ACC112 (cell line): Measurements from ENCODE around the gene ASNSD1.
"Not testable (repeated sequence)": the region's sequence is repeated elsewhere in the genome, so short reads cannot be mapped to it uniquely, and the experiment has no call there.

Experiments used
- H2AFZ ChIP-seq: fragments of 200-600 bp; sonication (generic); one replicate; pipeline ENCODE4 v1.6.0; 2017; ENCODE audit warnings: antibody characterized with exemption, low read length; ENCODE audit not compliant: unreplicated experiment
- H3K27ac ChIP-seq: fragments of 200-600 bp; sonication (generic); 2 replicates; pipeline ENCODE4 v1.5.1; 2014; ENCODE audit warnings: low read depth, mild to moderate bottlenecking, antibody characterized with exemption, low read length, moderate library complexity
- H3K27me3 ChIP-seq: fragments of 200-600 bp; sonication (generic); 2 replicates; pipeline ENCODE4 v1.6.1; 2014; ENCODE audit warnings: mild to moderate bottlenecking, antibody characterized with exemption, low read length, moderate library complexity, mixed read lengths; ENCODE audit not compliant: insufficient read depth
- H3K36me3 ChIP-seq: fragments of 200-600 bp; sonication (generic); 2 replicates; pipeline ENCODE4 v1.6.1; 2016; ENCODE audit warnings: mild to moderate bottlenecking, antibody characterized with exemption, low read length, moderate library complexity, mixed read lengths; ENCODE audit not compliant: insufficient read depth
- H3K4me1 ChIP-seq: fragments of 200-600 bp; sonication (generic); one replicate; pipeline ENCODE4 v1.6.1; 2016; ENCODE audit warnings: low read length, mixed read lengths; ENCODE audit not compliant: insufficient read depth, unreplicated experiment, control insufficient read depth
- H3K4me3 ChIP-seq: fragments of 200-600 bp; sonication (generic); 2 replicates; pipeline ENCODE4 v1.5.1; 2014; ENCODE audit warnings: mild to moderate bottlenecking, low read depth, low read length
- H3K79me2 ChIP-seq: fragments of 200-600 bp; sonication (generic); one replicate; pipeline ENCODE4 v1.6.0; 2016; ENCODE audit warnings: low read length; ENCODE audit not compliant: control insufficient read depth, unreplicated experiment, insufficient read depth

ASNSD1 gene

DNA sequence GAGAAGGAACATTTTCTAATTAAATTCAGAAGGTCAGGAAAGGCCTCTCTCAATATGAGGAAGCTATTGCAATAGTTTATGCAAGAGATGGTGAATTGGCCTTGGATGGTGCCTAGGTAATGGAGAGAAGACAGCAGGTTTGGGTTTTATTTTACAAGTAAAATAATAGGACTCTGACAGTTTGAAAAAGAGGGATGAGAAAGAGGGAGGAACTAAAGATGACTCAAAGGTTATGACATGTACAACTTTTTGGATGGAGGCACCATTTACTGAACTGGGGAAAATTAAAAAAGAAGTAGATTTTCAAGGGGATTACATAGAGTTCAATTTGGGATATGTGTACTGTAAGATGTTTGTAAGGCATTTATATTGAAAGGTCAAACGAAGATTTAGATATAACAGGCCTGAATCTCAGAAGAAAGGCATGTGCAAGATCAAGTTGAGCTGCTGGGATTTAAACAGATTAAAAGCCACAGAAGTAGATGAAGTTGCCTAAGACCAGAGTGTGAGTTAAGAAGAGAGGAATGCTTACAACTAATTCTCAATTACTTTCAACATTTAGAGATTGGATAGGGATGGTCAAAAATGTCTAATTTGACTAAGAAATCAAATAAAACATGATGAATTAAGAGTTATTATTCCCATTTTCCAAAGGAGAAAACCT, 12.3 kb upstream of the ASNSD1 start:
- peaks cover 5% of the 10 kb centered on the region for H3K4me1 ChIP-seq
- H3K36me3 ChIP-seq: no peaks in the 10 kb centered on the region
- H3K79me2 ChIP-seq: no peaks in the 10 kb centered on the region
- H2AFZ ChIP-seq: peak overlapping the region; percentile 30
- H3K27ac ChIP-seq: no peak overlapping the region
- no peaks in the 10 kb centered on the region for H3K27me3 ChIP-seq
- no peak overlapping the region for H3K4me3 ChIP-seq

DNA sequence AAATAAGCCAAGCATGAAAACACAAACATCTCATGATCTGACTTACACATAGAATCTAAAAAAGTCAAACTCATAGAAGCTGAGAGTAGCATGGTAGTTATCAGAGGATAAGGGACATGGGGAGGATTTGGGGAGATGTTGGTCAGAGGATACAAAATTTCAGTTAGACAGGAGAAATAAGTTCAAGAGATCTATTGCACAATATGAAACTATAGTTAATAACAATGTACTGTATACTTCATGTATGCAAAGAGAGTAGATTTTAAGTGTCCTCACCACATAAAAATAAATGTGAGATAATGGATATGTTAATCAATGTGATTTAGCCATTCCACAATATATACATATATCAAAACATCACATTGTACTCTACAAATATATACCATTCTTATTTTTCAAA, 10.0 kb upstream of the ASNSD1 start:
- Histone ChIP-seq H3K79me2 (no peaks in the 10 kb centered on the region), H2AFZ (no peak overlapping the region), H3K4me3 (no peak overlapping the region), H3K27me3 (no peaks in the 10 kb centered on the region), H3K4me1 (peaks cover 5% of the 10 kb centered on the region), H3K27ac (no peak overlapping the region), H3K36me3 (no peaks in the 10 kb centered on the region)

DNA sequence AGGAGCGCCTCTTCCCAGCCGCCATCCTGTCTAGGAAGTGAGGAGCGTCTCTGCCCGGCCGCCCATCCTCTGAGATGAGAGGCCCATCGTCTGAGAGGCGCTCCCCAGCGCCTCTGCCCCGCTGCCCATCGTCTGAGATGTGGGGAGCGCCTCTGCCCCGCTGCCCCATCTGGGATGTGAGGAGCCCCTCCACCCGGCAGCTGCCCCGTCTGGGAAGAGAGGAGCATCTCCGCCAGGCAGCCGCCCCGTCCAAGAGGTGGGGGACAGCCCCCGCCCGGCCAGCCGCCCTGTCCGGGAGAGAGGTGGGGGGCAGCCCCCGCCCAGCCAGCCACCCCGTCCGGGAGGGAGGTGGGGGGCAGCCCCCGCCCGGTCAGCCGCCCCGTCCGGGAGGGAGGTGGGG, 7.8 kb upstream of the ASNSD1 start:
- not testable (repeated sequence) for H3K4me3 ChIP-seq, H3K4me1 ChIP-seq, H3K79me2 ChIP-seq, H3K27me3 ChIP-seq, H3K36me3 ChIP-seq, H2AFZ ChIP-seq, H3K27ac ChIP-seq

DNA sequence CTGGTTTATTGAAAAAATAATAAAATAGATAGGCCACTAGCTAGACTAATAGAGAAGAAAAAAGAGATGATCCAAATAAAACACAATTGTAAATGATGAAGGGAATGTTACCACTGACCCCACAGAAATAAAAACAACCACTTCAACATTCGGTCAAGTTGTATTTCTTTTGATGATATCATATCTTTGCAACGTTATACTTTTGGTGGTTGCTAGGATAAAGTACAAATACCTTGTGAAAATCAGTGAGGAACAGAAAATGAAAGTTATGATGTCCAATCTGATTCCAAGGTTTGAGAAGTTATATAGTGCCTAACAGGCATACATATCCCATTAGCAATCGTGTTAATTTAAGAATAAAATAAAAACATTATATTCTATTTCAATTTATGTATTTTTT, 6.6 kb upstream of the ASNSD1 start:
- no peaks in the 10 kb centered on the region for H3K79me2 ChIP-seq
- H3K4me1 ChIP-seq: no peaks in the 10 kb centered on the region
- H3K4me3 ChIP-seq: no peak overlapping the region
- no peaks in the 10 kb centered on the region for H3K36me3 ChIP-seq
- peak overlapping the region; percentile 4 for H3K27ac ChIP-seq
- H3K27me3 ChIP-seq: no peaks in the 10 kb centered on the region
- H2AFZ ChIP-seq: no peak overlapping the region

DNA sequence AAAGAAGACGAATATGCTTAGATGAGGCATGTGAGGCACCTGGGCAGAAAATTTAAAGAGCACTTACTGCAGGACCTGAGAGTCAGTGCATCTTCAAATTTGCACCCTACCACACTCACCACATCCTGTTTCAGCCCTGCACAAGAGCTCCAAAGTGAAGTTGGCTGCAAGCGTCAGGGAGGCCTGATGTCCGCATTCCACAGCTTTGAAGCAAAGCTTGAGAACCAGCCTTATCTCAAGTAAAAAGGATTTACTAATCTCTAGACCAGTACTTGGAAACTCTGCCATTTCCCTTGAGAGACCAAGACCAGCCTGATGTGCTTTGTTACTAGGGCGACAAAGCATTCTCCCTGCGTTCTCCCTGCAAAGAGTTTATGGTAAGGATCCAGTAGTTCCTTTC, 3.4 kb upstream of the ASNSD1 start:
- Histone ChIP-seq H3K4me1 (peaks cover 7% of the 10 kb centered on the region), H3K79me2 (peaks cover 16% of the 10 kb centered on the region), H2AFZ (no peak overlapping the region), H3K36me3 (no peaks in the 10 kb centered on the region), H3K4me3 (no peak overlapping the region), H3K27ac (no peak overlapping the region), H3K27me3 (no peaks in the 10 kb centered on the region)

DNA sequence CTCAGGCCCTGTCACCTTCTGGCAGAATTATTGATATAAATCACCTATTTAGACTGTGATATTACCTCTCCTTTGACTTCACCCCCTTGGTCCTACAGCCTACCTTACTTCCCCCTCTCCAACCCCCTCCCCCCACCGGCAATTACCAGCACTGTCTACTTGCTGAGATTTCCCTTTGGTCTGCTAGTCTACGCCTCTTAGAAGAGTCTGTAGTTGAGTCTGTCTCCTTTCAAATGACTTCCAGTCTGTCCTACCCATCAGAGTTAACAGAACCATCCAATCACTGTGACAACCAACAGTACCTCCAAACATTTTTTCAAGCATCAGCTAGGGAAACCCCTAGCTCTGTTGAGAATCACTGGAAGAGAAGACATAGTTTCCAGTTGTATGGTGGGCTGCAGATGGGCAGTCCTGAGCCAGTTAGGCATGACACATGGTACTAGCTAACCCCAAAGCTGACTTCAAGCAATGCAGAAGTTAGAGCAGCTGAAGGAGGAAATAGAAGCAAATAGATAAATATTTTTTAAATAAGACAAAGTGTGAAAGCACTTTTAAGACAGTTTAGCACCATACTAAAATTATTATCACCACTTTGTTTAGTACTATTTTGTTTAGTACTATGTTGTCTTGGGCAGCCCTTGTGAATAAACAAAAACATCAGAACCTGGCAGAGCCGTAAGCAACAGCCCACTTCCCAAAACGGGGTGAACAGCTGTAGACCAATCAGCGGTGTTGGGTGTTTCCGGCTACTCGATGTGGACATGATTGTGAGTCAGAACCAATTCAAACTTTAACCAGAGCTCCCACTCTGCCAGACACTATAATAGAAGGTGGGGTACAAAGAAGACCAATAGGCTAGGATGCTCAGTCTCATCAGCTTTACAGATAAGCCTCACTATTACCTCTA, 2.7 kb upstream of the ASNSD1 start:
- H2AFZ ChIP-seq: no peak overlapping the region
- H3K4me1 ChIP-seq: peaks cover 12% of the 10 kb centered on the region
- H3K27me3 ChIP-seq: no peaks in the 10 kb centered on the region
- H3K79me2 ChIP-seq: peaks cover 21% of the 10 kb centered on the region
- no peak overlapping the region for H3K4me3 ChIP-seq
- H3K36me3 ChIP-seq: no peaks in the 10 kb centered on the region
- no peak overlapping the region for H3K27ac ChIP-seq

DNA sequence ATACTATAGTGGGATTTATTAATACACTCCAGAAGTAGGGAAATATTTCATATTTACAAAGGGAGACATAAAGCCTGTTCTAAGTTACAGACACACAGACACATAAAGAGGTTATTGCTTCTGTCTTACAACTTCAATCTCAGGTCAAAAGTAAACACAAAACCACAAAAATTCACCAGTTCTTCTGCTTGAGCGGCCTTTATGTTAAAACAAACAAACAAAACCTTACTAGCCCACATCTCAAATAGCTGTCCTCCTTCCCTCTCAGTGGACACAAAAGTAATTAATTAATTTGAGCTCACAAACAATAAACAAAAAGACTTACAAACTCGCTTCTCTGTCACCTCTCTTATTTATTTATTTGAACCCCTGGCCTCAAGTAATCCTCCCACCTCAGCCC, 1.5 kb upstream of the ASNSD1 start:
- H3K4me1 ChIP-seq: peaks cover 13% of the 10 kb centered on the region
- H3K79me2 ChIP-seq: peaks cover 31% of the 10 kb centered on the region
- H2AFZ ChIP-seq: no peak overlapping the region
- H3K4me3 ChIP-seq: no peak overlapping the region
- H3K27ac ChIP-seq: no peak overlapping the region
- H3K27me3 ChIP-seq: no peaks in the 10 kb centered on the region
- no peaks in the 10 kb centered on the region for H3K36me3 ChIP-seq

DNA sequence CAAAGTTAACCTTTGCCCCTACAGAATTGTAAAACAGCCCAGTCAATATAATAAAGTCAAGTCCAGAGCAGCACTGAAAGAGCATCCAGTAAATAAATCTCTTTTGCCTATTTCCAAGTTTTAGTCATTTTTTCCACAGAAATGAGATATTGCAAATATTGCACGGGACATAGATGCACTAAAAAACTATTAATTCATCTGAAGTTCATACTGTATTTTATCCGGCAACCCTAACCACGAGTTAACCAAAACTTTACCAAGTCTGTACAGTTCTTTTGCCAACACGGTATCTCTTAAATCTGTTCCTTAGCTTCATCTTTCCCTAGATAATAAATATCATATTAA, 484 bp upstream of the ASNSD1 start:
- Histone ChIP-seq H2AFZ (peak overlapping the region; percentile 34), H3K27ac (no peak overlapping the region), H3K4me1 (peaks cover 13% of the 10 kb centered on the region), H3K36me3 (peaks cover 2% of the 10 kb centered on the region; the same call in 1 of the 2 replicates), H3K27me3 (no peaks in the 10 kb centered on the region), H3K4me3 (peak overlapping the region; percentile 41; the same call in 1 of the 2 replicates), H3K79me2 (peaks cover 31% of the 10 kb centered on the region)

DNA sequence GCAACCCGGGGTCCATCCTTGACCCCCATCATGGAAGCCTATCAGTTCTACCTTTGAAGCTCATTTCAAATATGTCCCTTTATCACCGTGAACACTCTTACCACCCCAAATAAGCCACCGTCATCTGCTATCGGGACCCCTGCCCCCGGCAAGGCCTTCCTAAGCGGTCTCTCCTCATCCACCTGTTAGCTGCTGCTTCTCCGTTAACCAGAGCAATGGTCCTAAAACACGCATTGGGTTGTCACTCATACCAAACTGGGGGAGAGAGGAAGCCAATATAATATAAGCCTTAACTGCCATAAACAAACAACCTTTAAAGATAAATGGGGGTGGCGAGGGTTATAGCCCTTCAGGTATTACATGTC, 680 bp downstream of the ASNSD1 start:
- no peak overlapping the region for H2AFZ ChIP-seq
- H3K27me3 ChIP-seq: no peaks in the 10 kb centered on the region
- peaks cover 14% of the 10 kb centered on the region for H3K36me3 ChIP-seq
- peak overlapping the region; percentile 92 for H3K4me3 ChIP-seq
- H3K4me1 ChIP-seq: peaks cover 13% of the 10 kb centered on the region
- peaks cover 33% of the 10 kb centered on the region for H3K79me2 ChIP-seq
- no peak overlapping the region for H3K27ac ChIP-seq

DNA sequence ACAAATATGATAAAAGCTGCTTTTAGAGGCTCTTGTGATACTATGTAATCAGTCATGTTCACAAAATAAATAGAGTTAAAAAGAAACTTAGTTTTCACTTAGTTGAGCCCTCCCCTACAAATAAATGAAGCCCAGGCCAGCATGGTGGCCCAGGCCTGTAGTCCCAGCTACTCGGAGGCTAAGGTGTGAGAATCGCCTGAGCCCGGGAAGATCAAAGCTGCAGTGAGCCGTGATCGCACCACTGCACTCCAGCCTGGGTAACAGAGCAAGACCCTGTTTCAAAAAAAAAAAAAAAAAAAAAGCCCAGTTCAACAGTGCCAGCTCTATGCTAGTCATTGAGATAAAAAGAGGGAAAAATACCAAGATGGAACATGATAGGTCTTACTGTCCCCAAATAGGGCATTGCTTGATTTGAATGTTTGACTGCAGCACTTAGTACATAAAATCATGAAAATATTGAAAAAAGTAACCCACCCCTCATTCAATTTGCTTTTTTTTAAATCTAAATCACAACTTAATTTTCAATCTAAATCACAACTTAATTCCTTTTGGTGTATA, 1.5 kb downstream of the ASNSD1 start:
- Histone ChIP-seq H3K27me3 (no peaks in the 10 kb centered on the region), H3K27ac (no peak overlapping the region), H3K79me2 (peaks cover 33% of the 10 kb centered on the region), H3K4me3 (peak overlapping the region; percentile 92), H2AFZ (no peak overlapping the region), H3K4me1 (peaks cover 13% of the 10 kb centered on the region), H3K36me3 (peaks cover 22% of the 10 kb centered on the region)

DNA sequence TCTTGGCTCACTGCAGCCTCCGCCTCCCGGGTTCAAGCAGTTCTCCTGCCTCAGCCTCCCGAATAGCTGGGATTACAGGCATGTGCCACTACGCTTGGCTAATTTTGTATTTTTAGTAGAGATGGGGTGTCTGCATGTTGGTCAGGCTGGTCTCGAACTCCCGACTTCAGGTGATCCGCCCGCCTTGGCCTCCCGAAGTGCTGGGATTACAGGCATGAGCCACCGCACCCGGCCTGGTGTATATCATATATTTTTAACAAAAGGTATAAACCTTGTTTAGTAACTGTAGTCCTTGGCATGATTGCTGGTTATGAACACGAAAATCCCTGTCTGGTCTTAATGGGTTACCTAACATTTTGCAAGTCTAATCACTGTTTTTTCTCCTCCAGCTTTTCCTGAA, 2.1 kb downstream of the ASNSD1 start:
- not testable (repeated sequence) for H2AFZ ChIP-seq, H3K27ac ChIP-seq, H3K27me3 ChIP-seq
- peaks cover 33% of the 10 kb centered on the region for H3K79me2 ChIP-seq
- peaks cover 13% of the 10 kb centered on the region for H3K4me1 ChIP-seq
- H3K4me3 ChIP-seq: 0 out of 2 replicates have a peak overlapping the region, but pooled peaks have one; percentile 18
- peaks cover 26% of the 10 kb centered on the region for H3K36me3 ChIP-seq
